ENCODE measurements around the gene ADGRL3. TPM values are rescaled to one million over a fixed set of nuclear protein-coding genes. Genes with fewer than 3 reads are reported as not detected.

ADGRL3 gene
- total and polyA plus RNA-seq, 8 donors: 0.08 to 1.4 (median 0.24) TPM

DNA sequence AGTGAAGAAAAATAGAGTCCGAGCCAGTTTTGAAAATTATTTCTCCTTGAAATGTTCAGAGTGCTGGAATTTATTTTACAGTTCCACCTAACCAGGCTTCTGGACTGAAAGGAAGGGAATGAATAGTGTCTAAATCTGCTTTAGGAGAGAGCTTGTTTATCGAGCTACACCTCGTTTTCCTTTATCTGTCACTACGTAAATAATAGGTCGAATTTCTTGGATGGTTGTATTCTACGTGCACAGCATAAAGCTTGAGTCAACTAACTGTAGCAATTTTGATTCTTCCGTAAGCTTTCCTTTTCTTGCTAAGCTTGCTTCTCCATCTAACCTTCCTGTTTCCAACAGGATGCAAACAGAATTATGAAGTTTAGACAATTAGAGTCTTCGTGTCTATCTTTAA, 48.6 kb downstream of the ADGRL3 start:
- TF ChIP-seq, protein P1, sequence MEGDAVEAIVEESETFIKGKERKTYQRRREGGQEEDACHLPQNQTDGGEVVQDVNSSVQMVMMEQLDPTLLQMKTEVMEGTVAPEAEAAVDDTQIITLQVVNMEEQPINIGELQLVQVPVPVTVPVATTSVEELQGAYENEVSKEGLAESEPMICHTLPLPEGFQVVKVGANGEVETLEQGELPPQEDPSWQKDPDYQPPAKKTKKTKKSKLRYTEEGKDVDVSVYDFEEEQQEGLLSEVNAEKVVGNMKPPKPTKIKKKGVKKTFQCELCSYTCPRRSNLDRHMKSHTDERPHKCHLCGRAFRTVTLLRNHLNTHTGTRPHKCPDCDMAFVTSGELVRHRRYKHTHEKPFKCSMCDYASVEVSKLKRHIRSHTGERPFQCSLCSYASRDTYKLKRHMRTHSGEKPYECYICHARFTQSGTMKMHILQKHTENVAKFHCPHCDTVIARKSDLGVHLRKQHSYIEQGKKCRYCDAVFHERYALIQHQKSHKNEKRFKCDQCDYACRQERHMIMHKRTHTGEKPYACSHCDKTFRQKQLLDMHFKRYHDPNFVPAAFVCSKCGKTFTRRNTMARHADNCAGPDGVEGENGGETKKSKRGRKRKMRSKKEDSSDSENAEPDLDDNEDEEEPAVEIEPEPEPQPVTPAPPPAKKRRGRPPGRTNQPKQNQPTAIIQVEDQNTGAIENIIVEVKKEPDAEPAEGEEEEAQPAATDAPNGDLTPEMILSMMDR (IDR thresholded peaks at IDR 0.05): no peak
- Histone ChIP-seq H3K4me3 (no peak overlapping the region), H3K27me3 (no peaks in the 10 kb centered on the region), H3K27ac (no peak overlapping the region), H3K4me1 (no peaks in the 10 kb centered on the region), H3K36me3 (no peaks in the 10 kb centered on the region), H3K9me3 (no peaks in the 10 kb centered on the region)
- WGBS, 2 donors: 41 to 43% methylated on average over 8 of the region's 8 CpGs
- DNase-seq: no peak
- intact Hi-C loops (cut with DNase I): no loop called here
- FAIRE-seq: no peak
- no peak for ATAC-seq

DNA sequence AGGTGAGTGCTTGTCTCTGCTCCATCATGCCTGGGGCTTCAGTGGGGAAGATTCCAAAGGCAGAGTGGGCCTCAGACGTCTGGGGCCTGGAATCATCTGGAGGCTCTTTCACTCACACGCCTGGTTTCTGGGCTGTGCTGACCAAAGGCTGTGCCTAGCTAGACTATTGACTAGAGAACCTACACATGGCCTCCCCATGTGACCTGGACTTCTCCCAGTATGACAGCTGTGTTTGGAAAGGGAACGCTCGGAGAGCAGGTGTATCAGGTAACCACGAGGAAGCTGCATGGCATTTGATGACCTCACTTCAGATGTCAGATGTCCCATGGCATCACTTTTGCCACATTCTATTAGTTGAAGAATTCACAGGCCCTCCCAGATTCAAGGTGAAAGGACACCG, 51.0 kb downstream of the ADGRL3 start:
- TF ChIP-seq, protein P1 (IDR thresholded peaks at IDR 0.05): no peak
- no peak overlapping the region for H3K4me3 ChIP-seq
- ATAC-seq (peak in 1 of 4 donors; percentile 25), FAIRE-seq (no peak), DNase-seq (peak in 2 of 6 donors; percentile 1 to 9)
- no peaks in the 10 kb centered on the region for H3K27me3 ChIP-seq
- WGBS, 2 donors: 38 to 48% methylated on average over 6 of the region's 6 CpGs
- no peak overlapping the region for H3K27ac ChIP-seq
- intact Hi-C loops (cut with DNase I): no loop called here
- H3K36me3 ChIP-seq: no peaks in the 10 kb centered on the region
- no peaks in the 10 kb centered on the region for H3K4me1 ChIP-seq
- no peaks in the 10 kb centered on the region for H3K9me3 ChIP-seq

DNA sequence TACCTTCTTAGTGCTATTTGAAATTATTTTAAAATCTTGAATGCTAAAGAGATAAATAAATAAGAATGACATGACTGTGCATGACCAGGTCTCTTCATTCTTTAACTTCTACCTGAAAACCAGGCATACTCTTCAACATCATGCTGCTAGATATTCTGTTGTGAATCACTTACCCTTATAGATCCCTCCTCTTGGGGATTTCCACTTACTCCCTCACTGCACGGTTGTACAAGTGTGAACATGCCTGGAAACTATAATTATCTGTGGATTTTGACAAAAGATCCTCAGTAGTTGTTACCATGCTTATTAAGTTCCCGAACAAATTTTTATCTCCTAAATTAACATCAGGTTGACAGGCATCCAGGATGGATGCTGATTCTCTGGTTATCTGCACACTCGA, 54.3 kb downstream of the ADGRL3 start:
- TF ChIP-seq, protein P1 (IDR thresholded peaks at IDR 0.05): no peak
- Histone ChIP-seq H3K9me3 (no peaks in the 10 kb centered on the region), H3K4me3 (no peak overlapping the region), H3K36me3 (no peaks in the 10 kb centered on the region), H3K27ac (no peak overlapping the region), H3K4me1 (no peaks in the 10 kb centered on the region), H3K27me3 (no peaks in the 10 kb centered on the region)
- no peak for FAIRE-seq
- no peak for ATAC-seq
- no peak for DNase-seq
- WGBS, 2 donors: 49 to 55% methylated on average over 3 of the region's 3 CpGs
- intact Hi-C loops (cut with DNase I): no loop called here

DNA sequence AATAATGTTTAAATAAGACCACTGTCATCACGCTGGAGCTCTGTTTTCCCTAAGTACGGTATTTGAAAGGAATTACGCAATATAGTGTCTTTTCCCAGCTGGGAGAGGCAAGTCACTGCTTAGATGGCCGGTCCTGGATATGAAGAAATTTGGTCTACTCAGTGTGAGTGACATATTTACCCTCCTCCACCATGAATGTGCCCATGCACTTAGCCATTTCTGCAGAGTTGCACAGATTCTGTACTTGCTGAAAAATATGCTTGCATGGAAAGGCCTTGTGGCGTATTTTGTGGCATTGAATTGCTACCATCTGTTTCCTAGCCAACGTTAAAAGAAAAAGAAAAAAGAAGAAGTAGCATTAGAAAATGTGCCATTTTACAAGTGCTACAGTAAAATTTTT, 73.1 kb downstream of the ADGRL3 start:
- H3K4me3 ChIP-seq: no peak overlapping the region
- intact Hi-C loops (cut with DNase I): no loop called here
- no peaks in the 10 kb centered on the region for H3K4me1 ChIP-seq
- DNase-seq (no peak), FAIRE-seq (no peak), ATAC-seq (peak in 1 of 4 donors; percentile 40)
- H3K27me3 ChIP-seq: no peaks in the 10 kb centered on the region
- WGBS, 2 donors: 54 to 64% methylated on average over 6 of the region's 6 CpGs
- no peak overlapping the region for H3K27ac ChIP-seq
- H3K9me3 ChIP-seq: no peaks in the 10 kb centered on the region
- no peaks in the 10 kb centered on the region for H3K36me3 ChIP-seq
- TF ChIP-seq, protein P1 (IDR thresholded peaks at IDR 0.05): no peak

DNA sequence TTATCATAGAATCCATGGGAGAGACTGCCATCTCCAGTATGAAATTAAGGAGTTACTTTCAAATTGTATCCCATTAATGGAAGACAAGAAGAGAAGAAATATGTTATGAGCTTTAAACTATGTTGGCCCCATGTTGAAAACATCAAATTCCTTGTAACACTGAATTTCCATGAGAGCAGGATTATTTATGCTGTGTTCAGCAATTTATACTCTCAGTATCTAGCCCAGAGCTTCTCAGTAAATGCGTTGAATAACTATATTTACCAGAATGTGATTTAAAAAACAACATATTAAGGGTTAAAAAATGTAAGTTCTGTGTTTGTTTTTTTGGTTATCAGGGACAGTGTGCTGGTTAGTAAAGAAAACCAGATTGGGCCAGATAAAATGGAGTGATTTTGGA, 74.2 kb downstream of the ADGRL3 start:
- H3K9me3 ChIP-seq: no peaks in the 10 kb centered on the region
- ATAC-seq (no peak), DNase-seq (no peak), FAIRE-seq (no peak)
- H3K4me1 ChIP-seq: no peaks in the 10 kb centered on the region
- no peaks in the 10 kb centered on the region for H3K27me3 ChIP-seq
- H3K27ac ChIP-seq: no peak overlapping the region
- H3K4me3 ChIP-seq: no peak overlapping the region
- no peaks in the 10 kb centered on the region for H3K36me3 ChIP-seq
- intact Hi-C loops (cut with DNase I): no loop called here
- 69 to 72% methylated on average over 1 of the region's 1 CpG for WGBS, 2 donors
- TF ChIP-seq, protein P1 (IDR thresholded peaks at IDR 0.05): no peak

Measured in pancreas (tissue), 10 donors.